Measurements from ENCODE around the gene FAM20A. TPM values are rescaled to one million over a fixed set of nuclear protein-coding genes. Genes with fewer than 3 reads are reported as not detected.

The FAM20A gene
- total RNA-seq, 1 donor from 2014 or later, result 4.7 TPM

- DNase-seq, result no peak
Observed at GRCh38 chr17:68608515-68609130, 7.5 kb upstream of the FAM20A start.

- DNase-seq, result no peak
Observed at GRCh38 chr17:68606451-68607307, 5.5 kb upstream of the FAM20A start.

- no peak for DNase-seq
Observed at GRCh38 chr17:68605914-68606313, 4.7 kb upstream of the FAM20A start.

- DNase-seq, result no peak
Observed at GRCh38 chr17:68603656-68604055, 2.5 kb upstream of the FAM20A start.

GRCh38 chr17:68603027-68603426 is 1.9 kb upstream of the FAM20A start:
- DNase-seq, result no peak

- no peak for DNase-seq
Observed at GRCh38 chr17:68602289-68602688, 1.1 kb upstream of the FAM20A start.

- peak; percentile 28 for DNase-seq
Observed at GRCh38 chr17:68601565-68602288, 560 bp upstream of the FAM20A start.

GRCh38 chr17:68600067-68600930 is 868 bp downstream of the FAM20A start:
- no peak for DNase-seq

GRCh38 chr17:68599552-68600066 is 1.6 kb downstream of the FAM20A start:
- no peak for DNase-seq

- DNase-seq, result peak; percentile 76
Observed at GRCh38 chr17:68599091-68599490, 2.1 kb downstream of the FAM20A start.

GRCh38 chr17:68598545-68598961 is 2.6 kb downstream of the FAM20A start:
- DNase-seq, result no peak

GRCh38 chr17:68598074-68598473 is 3.1 kb downstream of the FAM20A start:
- DNase-seq, result no peak

GRCh38 chr17:68596411-68596945 is 4.7 kb downstream of the FAM20A start:
- no peak for DNase-seq

- DNase-seq, result no peak
Observed at GRCh38 chr17:68595986-68596385, 5.2 kb downstream of the FAM20A start.

- no peak for DNase-seq
Observed at GRCh38 chr17:68595496-68595895, 5.7 kb downstream of the FAM20A start.

- no peak for DNase-seq
Observed at GRCh38 chr17:68594552-68594951, 6.6 kb downstream of the FAM20A start.

GRCh38 chr17:68592682-68593641 is 8.2 kb downstream of the FAM20A start:
- peak; percentile 70 for DNase-seq

- DNase-seq, result no peak
Observed at GRCh38 chr17:68592009-68592408, 9.2 kb downstream of the FAM20A start.

GRCh38 chr17:68591583-68591982 is 9.6 kb downstream of the FAM20A start:
- DNase-seq, result no peak

- no peak for DNase-seq
Observed at GRCh38 chr17:68589086-68589485, 12.1 kb downstream of the FAM20A start.
